CD4-positive, alpha-beta T cell (primary cell): ENCODE results near the gene CGREF1. TPM values are rescaled to one million over a fixed set of nuclear protein-coding genes. Genes with fewer than 3 reads are reported as not detected.

Source experiments
- ATAC-seq: fragments of 200-7000 bp; cut with Tn5 transposase; one replicate; pipeline ENCODE4 v1.10.0; 2022; ENCODE audit warnings: mild to moderate bottlenecking; ENCODE audit not compliant: poor library complexity
- CTCF ChIA-PET: fragments of 350-600 bp; sonication (Branson Sonifier 250); formaldehyde crosslinking; loops from one replicate; lab custom pipeline; 2021; ENCODE audit warnings: antibody characterized with exemption, inconsistent platforms; lab: Charles Lee
- POLR2A ChIA-PET: fragments of 350-600 bp; sonication (Branson Sonifier 250); formaldehyde crosslinking; loops from one replicate; lab custom pipeline; 2021; ENCODE audit warnings: antibody characterized with exemption, inconsistent platforms; lab: Charles Lee
- DNase-seq, 14 experiments: peaks; one replicate each; pipeline ENCODE4 v3.0.0-alpha.2; 2013 to 2020; ENCODE audit warnings: mixed read lengths in 2 of 14
- H3K27ac ChIP-seq, 2 donors: one replicate each; pipeline versions ENCODE4 v1.5.1 to v1.7.0; 2013; ENCODE audit warnings: low read length in 2 of 2, low read depth in 1 of 2, mild to moderate bottlenecking in 1 of 2
- H3K27me3 ChIP-seq, 2 experiments: 1 replicate in 1 of 2; 2 replicates in 1 of 2; pipeline versions ENCODE4 v1.6.1 to v1.7.0; 2013; ENCODE audit warnings: low read length in 2 of 2, control low read depth in 1 of 2, mild to moderate bottlenecking in 1 of 2, moderate library complexity in 1 of 2; ENCODE audit not compliant: insufficient read depth in 2 of 2, control insufficient read depth in 1 of 2
- H3K36me3 ChIP-seq: one replicate; pipeline ENCODE4 v1.6.1; 2013; ENCODE audit warnings: low read length, control low read depth; ENCODE audit not compliant: insufficient read depth
- H3K4me1 ChIP-seq: one replicate; pipeline ENCODE4 v1.6.1; 2013; ENCODE audit warnings: low read length, control low read depth; ENCODE audit not compliant: insufficient read depth
- H3K4me3 ChIP-seq: one replicate; pipeline ENCODE4 v1.5.1; 2013; ENCODE audit warnings: mild to moderate bottlenecking, low read length, moderate library complexity
- H3K9me3 ChIP-seq, 2 experiments: 1 replicate in 1 of 2; 2 replicates in 1 of 2; pipeline versions ENCODE4 v1.6.1 to v1.7.0; 2013; ENCODE audit warnings: low read length in 2 of 2, mild to moderate bottlenecking in 2 of 2, control low read depth in 1 of 2, moderate library complexity in 1 of 2; ENCODE audit not compliant: control insufficient read depth in 1 of 2, insufficient read depth in 1 of 2
- H3K27ac Mint-ChIP-seq: one replicate; pipeline ENCODE4 v1.8.0; 2020; ENCODE audit warnings: mixed read lengths
- H3K27me3 Mint-ChIP-seq: one replicate; pipeline ENCODE4 v1.8.0; 2021; ENCODE audit warnings: mixed read lengths
- H3K36me3 Mint-ChIP-seq: one replicate; pipeline ENCODE4 v1.8.0; 2021; ENCODE audit warnings: low read depth, mixed read lengths
- H3K4me1 Mint-ChIP-seq: one replicate; pipeline ENCODE4 v1.8.0; 2021; ENCODE audit warnings: low read depth, mixed read lengths
- H3K4me3 Mint-ChIP-seq: one replicate; pipeline ENCODE4 v1.8.0; 2020; ENCODE audit warnings: mild to moderate bottlenecking, mixed read lengths
- H3K9me3 Mint-ChIP-seq: one replicate; pipeline ENCODE4 v1.8.0; 2020; ENCODE audit warnings: mixed read lengths
- CTCF ChIP-seq: fragments of 200-600 bp; IDR thresholded peaks from one replicate; pipeline ENCODE4 v1.8.0; 2022; ENCODE audit warnings: antibody characterized with exemption, mild to moderate bottlenecking
- intact Hi-C, 2 experiments: fragments of 100-400 bp; cut with DNase I in 1 of 2; cut with micrococcal nuclease in 1 of 2; formaldehyde crosslinking; loops; one replicate each; pipeline versions ENCODE4 v1.15.1 to v1.9.0; 2023 to 2025; cut with DNase I, micrococcal nuclease
- total RNA-seq, 174 experiments: library from RNA in 2 of 174; stranded (reverse) in 2 of 174; gene quantifications; one replicate each; pipeline ENCODE4 v1.2.3 and lab custom pipeline; 2021 to 2026

The CGREF1 gene
- total RNA-seq, 2 experiments from 2014 or later: not detected

GRCh38 chr2:27086724-27087593, 32.0 kb downstream of the CGREF1 start, which contains the start of gene KHK:
TSS of gene KHK (plus strand) at chr2:27086772. CDS start at chr2:27087260, 488 bp downstream.
- Histone ChIP-seq H3K4me3 (peak within 1 kb of the TSS; percentile 70), H3K9me3 (no peaks in the 10 kb centered on the region), H3K27me3 (no peaks in the 10 kb centered on the region), H3K36me3 (no peaks in the 10 kb centered on the region), H3K27ac (peak within 1 kb of the TSS; percentile 65 to 70), H3K4me1 (peaks cover 43% of the 10 kb centered on the region)
- intact Hi-C loops: loop anchor here in 1 of 2 experiments (1.0 to 5.0 kb wide), 8 partner anchors 16 to 285 kb away; partner anchors contain the start of genes ATRAID, CAD, EIF2B4 and OST4
- Mint-ChIP-seq H3K27ac (peak within 1 kb of the TSS; percentile 81), H3K9me3 (no peaks in the 10 kb centered on the region), H3K27me3 (no peaks in the 10 kb centered on the region), H3K36me3 (no peaks in the 10 kb centered on the region), H3K4me3 (peak within 1 kb of the TSS; percentile 91), H3K4me1 (peaks cover 25% of the 10 kb centered on the region)
- ATAC-seq (no peak), DNase-seq (peak in 1 of 14 experiments; percentile 49)
- ChIA-PET POLR2A (interaction anchor here (0.7 to 10.2 kb wide), 11 partner anchors 10 to 342 kb away, joined by 3 to 161 read pairs (median 5); partner anchors contain the start of genes ABHD1, AGBL5, ATRAID and NRBP1), CTCF (interaction anchor here (0.7 to 2.1 kb wide), 9 partner anchors 9 to 193 kb away, joined by 3 to 10 read pairs (median 4); partner anchors contain the start of genes AGBL5, OST4 and TMEM214)
- TF ChIP-seq CTCF: no peak

GRCh38 chr2:27086090-27086723, 32.7 kb downstream of the CGREF1 start:
- peak; percentile 75 for TF ChIP-seq CTCF
- Mint-ChIP-seq H3K9me3 (no peaks in the 10 kb centered on the region), H3K36me3 (no peaks in the 10 kb centered on the region), H3K4me1 (peaks cover 32% of the 10 kb centered on the region), H3K27me3 (no peaks in the 10 kb centered on the region), H3K4me3 (peak overlapping the region; percentile 91), H3K27ac (peak overlapping the region; percentile 81)
- H3K36me3 ChIP-seq: no peaks in the 10 kb centered on the region
- peak overlapping the region; percentile 65 to 70 for H3K27ac ChIP-seq
- no peaks in the 10 kb centered on the region for H3K9me3 ChIP-seq
- H3K4me3 ChIP-seq: peak overlapping the region; percentile 70
- ATAC-seq (peak; percentile 92), DNase-seq (peak; percentile 91 to 99 (median 98))
- ChIA-PET POLR2A (interaction anchor here (1.0 to 10.2 kb wide), 7 partner anchors 11 to 217 kb away, joined by 3 to 161 read pairs (median 8); partner anchors contain the start of genes AGBL5, ATRAID, OST4 and SLC5A6), CTCF (interaction anchor here (0.7 to 2.1 kb wide), 9 partner anchors 10 to 193 kb away, joined by 3 to 10 read pairs (median 4); partner anchors contain the start of genes AGBL5, OST4 and TMEM214)
- H3K27me3 ChIP-seq: no peaks in the 10 kb centered on the region
- peaks cover 50% of the 10 kb centered on the region for H3K4me1 ChIP-seq
- intact Hi-C loops: loop anchor here in 1 of 2 experiments (1.0 to 5.0 kb wide), 8 partner anchors 15 to 286 kb away; partner anchors contain the start of genes ATRAID, CAD, EIF2B4 and OST4

GRCh38 chr2:27085673-27086089, 33.2 kb downstream of the CGREF1 start:
- Mint-ChIP-seq H3K27me3 (no peaks in the 10 kb centered on the region), H3K36me3 (no peaks in the 10 kb centered on the region), H3K4me1 (peaks cover 38% of the 10 kb centered on the region), H3K9me3 (no peaks in the 10 kb centered on the region), H3K27ac (peak overlapping the region; percentile 35), H3K4me3 (peak overlapping the region; percentile 91)
- Histone ChIP-seq H3K36me3 (no peaks in the 10 kb centered on the region), H3K4me1 (peaks cover 55% of the 10 kb centered on the region), H3K27ac (peak overlapping the region; percentile 65 to 70), H3K9me3 (no peaks in the 10 kb centered on the region), H3K27me3 (no peaks in the 10 kb centered on the region), H3K4me3 (peak overlapping the region; percentile 70)
- ATAC-seq (no peak), DNase-seq (peak in 5 of 14 experiments; percentile 17 to 58 (median 37))
- POLR2A ChIA-PET: interaction anchor here (0.8 to 10.2 kb wide), 5 partner anchors 15 to 217 kb away, joined by 3 to 161 read pairs (median 4); partner anchors contain the start of genes AGBL5, OST4 and TMEM214
- intact Hi-C loops: loop anchor here in 1 of 2 experiments (1.0 to 5.0 kb wide), 8 partner anchors 14 to 287 kb away; partner anchors contain the start of genes ATRAID, CAD, EIF2B4 and OST4
- TF ChIP-seq CTCF: no peak
- CTCF ChIA-PET: interaction anchor here (1.2 to 2.1 kb wide), 5 partner anchors 13 to 124 kb away, joined by 4 to 9 read pairs (median 4); partner anchors contain the start of genes AGBL5, OST4 and TMEM214
